ENCODE data around the gene ZCCHC9.
"Not testable (repeated sequence)": the region's sequence is repeated elsewhere in the genome, so short reads cannot be mapped to it uniquely, and the experiment has no call there.

The ZCCHC9 gene

GRCh38 chr5:81254886-81255559, 46.4 kb upstream of the ZCCHC9 start:
- peaks cover 4% of the 10 kb centered on the region for H3K79me2 ChIP-seq
- H3K4me3 ChIP-seq (ENCODE audit: low read depth, low read length), result no peak overlapping the region
- H3K9ac ChIP-seq, result no peak overlapping the region
- H2AFZ ChIP-seq, result no peak overlapping the region
- no peak overlapping the region for H3K27ac ChIP-seq
- no peaks in the 10 kb centered on the region for H3K36me3 ChIP-seq (ENCODE audit: control insufficient read depth, insufficient read depth, low read length)
- no peaks in the 10 kb centered on the region for H3K27me3 ChIP-seq (ENCODE audit: control insufficient read depth, insufficient read depth, low read length)
- no peak for TF ChIP-seq CTCF (IDR thresholded peaks at IDR 0.05)
- H3K4me1 ChIP-seq, result no peaks in the 10 kb centered on the region
- no peak overlapping the region for H3K4me2 ChIP-seq (ENCODE audit: low read length)
- H3K9me3 ChIP-seq (ENCODE audit: control insufficient read depth, low read length), result no peaks in the 10 kb centered on the region

- Histone ChIP-seq H3K27ac (no peak overlapping the region), H3K4me1 (no peaks in the 10 kb centered on the region), H3K79me2 (peaks cover 17% of the 10 kb centered on the region), H3K9ac (no peak overlapping the region), H3K4me2 (ENCODE audit: low read length) (no peak overlapping the region), H3K36me3 (ENCODE audit: control insufficient read depth, insufficient read depth, low read length) (no peaks in the 10 kb centered on the region), H3K27me3 (ENCODE audit: control insufficient read depth, insufficient read depth, low read length) (no peaks in the 10 kb centered on the region), H3K9me3 (ENCODE audit: control insufficient read depth, low read length) (no peaks in the 10 kb centered on the region), H2AFZ (no peak overlapping the region), H3K4me3 (ENCODE audit: low read depth, low read length) (no peak overlapping the region)
- no peak for TF ChIP-seq CTCF (IDR thresholded peaks at IDR 0.05)
These were observed 44.6 kb upstream of the ZCCHC9 start for GRCh38 chr5:81256766-81257165.

GRCh38 chr5:81262796-81263195, 38.6 kb upstream of the ZCCHC9 start:
- not testable (repeated sequence) for H3K4me1 ChIP-seq; H3K4me2 ChIP-seq (ENCODE audit: low read length); H3K36me3 ChIP-seq (ENCODE audit: control insufficient read depth, insufficient read depth, low read length); H2AFZ ChIP-seq; H3K9me3 ChIP-seq (ENCODE audit: control insufficient read depth, low read length); H3K27ac ChIP-seq; H3K4me3 ChIP-seq (ENCODE audit: low read depth, low read length); H3K9ac ChIP-seq; H3K27me3 ChIP-seq (ENCODE audit: control insufficient read depth, insufficient read depth, low read length)
- peaks cover 19% of the 10 kb centered on the region for H3K79me2 ChIP-seq

GRCh38 chr5:81265101-81265500, 36.3 kb upstream of the ZCCHC9 start:
- Histone ChIP-seq H2AFZ (no peak overlapping the region), H3K36me3 (ENCODE audit: control insufficient read depth, insufficient read depth, low read length) (no peaks in the 10 kb centered on the region), H3K79me2 (peaks cover 17% of the 10 kb centered on the region), H3K4me2 (ENCODE audit: low read length) (no peak overlapping the region), H3K27ac (no peak overlapping the region), H3K9ac (no peak overlapping the region), H3K4me1 (peaks cover 4% of the 10 kb centered on the region), H3K9me3 (ENCODE audit: control insufficient read depth, low read length) (no peaks in the 10 kb centered on the region), H3K4me3 (ENCODE audit: low read depth, low read length) (no peak overlapping the region), H3K27me3 (ENCODE audit: control insufficient read depth, insufficient read depth, low read length) (no peaks in the 10 kb centered on the region)
- no peak for TF ChIP-seq CTCF (IDR thresholded peaks at IDR 0.05)

GRCh38 chr5:81268521-81269196, 32.7 kb upstream of the ZCCHC9 start:
- Histone ChIP-seq H3K4me2 (ENCODE audit: low read length) (no peak overlapping the region), H3K9me3 (ENCODE audit: control insufficient read depth, low read length) (no peaks in the 10 kb centered on the region), H3K36me3 (ENCODE audit: control insufficient read depth, insufficient read depth, low read length) (no peaks in the 10 kb centered on the region), H2AFZ (no peak overlapping the region), H3K4me3 (ENCODE audit: low read depth, low read length) (no peak overlapping the region), H3K27ac (no peak overlapping the region), H3K79me2 (peaks cover 10% of the 10 kb centered on the region), H3K4me1 (peaks cover 4% of the 10 kb centered on the region), H3K27me3 (ENCODE audit: control insufficient read depth, insufficient read depth, low read length) (no peaks in the 10 kb centered on the region), H3K9ac (no peak overlapping the region)
- no peak for TF ChIP-seq CTCF (IDR thresholded peaks at IDR 0.05)
